Fibroblast of lung (primary cell): ENCODE data around the gene PDLIM7. TPM values are rescaled to one million over a fixed set of nuclear protein-coding genes. Genes with fewer than 3 reads are reported as not detected.

ENCODE experiments used
- DNase-seq, 2 donors: peaks; one replicate each; pipeline versions ENCODE4 v3.0.0 to v3.0.0-alpha.2; 2010; ENCODE audit warnings: low read depth in 2 of 2
- H2AFZ ChIP-seq: 2 replicates; pipeline ENCODE4 v1.5.1; 2012; ENCODE audit warnings: low read length, control low read depth, inconsistent platforms
- H3K27ac ChIP-seq: 2 replicates; pipeline ENCODE4 v1.5.1; 2011; ENCODE audit warnings: low read length, control low read depth; ENCODE audit not compliant: insufficient read depth
- H3K27me3 ChIP-seq: 2 replicates; pipeline ENCODE4 v1.5.1; 2011; ENCODE audit warnings: mild to moderate bottlenecking, low read length; ENCODE audit not compliant: control insufficient read depth, insufficient read depth
- H3K36me3 ChIP-seq: 2 replicates; pipeline ENCODE4 v1.5.1; 2011; ENCODE audit warnings: low read length; ENCODE audit not compliant: control insufficient read depth, insufficient read depth
- H3K4me1 ChIP-seq: 2 replicates; pipeline ENCODE4 v1.5.1; 2011; ENCODE audit warnings: low read length; ENCODE audit not compliant: control insufficient read depth, insufficient read depth; ENCODE audit errors: extremely low read depth
- H3K4me2 ChIP-seq: 2 replicates; pipeline ENCODE4 v1.5.1; 2011; ENCODE audit warnings: low read length, control low read depth; ENCODE audit not compliant: insufficient read depth; ENCODE audit errors: extremely low read depth
- H3K4me3 ChIP-seq, 4 experiments: fragments of 200-600 bp in 1 of 4; sonication (generic) in 1 of 4; replicated peaks in 1 of 4; 2 replicates each; pipeline ENCODE4 v1.5.1; 2011 to 2016; ENCODE audit warnings: low read length in 4 of 4, low read depth in 3 of 4, mild to moderate bottlenecking in 3 of 4, control low read depth in 2 of 4, inconsistent platforms in 1 of 4, mixed read lengths in 1 of 4; ENCODE audit not compliant: insufficient read depth in 1 of 4; ENCODE audit errors: control extremely low read depth in 1 of 4
- H3K79me2 ChIP-seq: 2 replicates; pipeline ENCODE4 v1.5.1; 2012; ENCODE audit warnings: mild to moderate bottlenecking, low read length, inconsistent platforms; ENCODE audit not compliant: control insufficient read depth, insufficient read depth
- H3K9ac ChIP-seq: 2 replicates; pipeline ENCODE4 v1.5.1; 2011; ENCODE audit warnings: mild to moderate bottlenecking, low read length, control low read depth; ENCODE audit not compliant: insufficient read depth
- H3K9me3 ChIP-seq: 2 replicates; pipeline ENCODE4 v1.5.1; 2012; ENCODE audit warnings: low read depth, low read length; ENCODE audit not compliant: control insufficient read depth, insufficient read depth
- H4K20me1 ChIP-seq: 2 replicates; pipeline ENCODE4 v1.5.1; 2011; ENCODE audit warnings: low read length; ENCODE audit not compliant: control insufficient read depth, insufficient read depth; ENCODE audit errors: extremely low read depth
- CTCF ChIP-seq, 2 donors: IDR thresholded peaks in 1 of 2; conservative IDR thresholded peaks in 1 of 2; 1 replicate in 1 of 2; 2 replicates in 1 of 2; pipeline ENCODE4 v1.5.1; 2011 to 2012; ENCODE audit warnings: low read length in 2 of 2, control low read depth in 1 of 2, inconsistent platforms in 1 of 2, low read depth in 1 of 2, mild to moderate bottlenecking in 1 of 2
- EZH2 ChIP-seq: IDR thresholded peaks from 2 replicates; pipeline ENCODE4 v1.5.1; 2012; ENCODE audit warnings: low read length, control low read depth, mild to moderate bottlenecking; ENCODE audit errors: missing control alignments
- polyA plus RNA-seq, 2 donors: library from polyadenylated mRNA; depleted of rRNA in 1 of 2; stranded (reverse) in 1 of 2; unstranded in 1 of 2; fragments of >200 nt; gene quantifications; 2 replicates each; pipeline ENCODE4 v1.2.1, GENCODE V29; 2011 to 2012; ENCODE audit warnings: missing spikeins in 1 of 2
- total RNA-seq: library from RNA; depleted of rRNA; stranded (reverse); fragments of >200 nt; gene quantifications from 2 replicates; pipeline ENCODE4 v1.2.1, GENCODE V29; 2014

PDLIM7 gene
- total and polyA plus RNA-seq, 2 donors (not counting 1 experiment from before 2014, with no cell fraction given): 65.2 to 245 TPM

- Histone ChIP-seq H3K9ac (no peak overlapping the region), H3K36me3 (peaks cover 67% of the 10 kb centered on the region), H3K27me3 (no peaks in the 10 kb centered on the region), H3K9me3 (no peaks in the 10 kb centered on the region), H2AFZ (no peak overlapping the region), H3K4me3 (no peak overlapping the region), H3K27ac (no peak overlapping the region), H4K20me1 (no peaks in the 10 kb centered on the region), H3K4me1 (peaks cover 25% of the 10 kb centered on the region), H3K4me2 (no peak overlapping the region), H3K79me2 (peaks cover 42% of the 10 kb centered on the region)
- TF ChIP-seq EZH2 (no peak), CTCF (conservative IDR thresholded peaks at IDR 0.05 in 1 of 2, IDR thresholded peaks at IDR 0.05 in 1 of 2; ENCODE audit: low read depth in 1 of 2, low read length in 2 of 2) (no peak)
- no peak for DNase-seq
Measured at GRCh38 chr5:177490311-177490991, 7.0 kb downstream of the PDLIM7 start.

GRCh38 chr5:177489119-177489716 is 8.2 kb downstream of the PDLIM7 start:
- no peak overlapping the region for H2AFZ ChIP-seq

More at GRCh38 chr5:177489119-177489716, 8.2 kb downstream of the PDLIM7 start:
- no peak overlapping the region for H3K9ac ChIP-seq
- H3K36me3 ChIP-seq: peaks cover 74% of the 10 kb centered on the region
- no peaks in the 10 kb centered on the region for H3K27me3 ChIP-seq
- peaks cover 41% of the 10 kb centered on the region for H3K79me2 ChIP-seq
- H3K27ac ChIP-seq: no peak overlapping the region
- H3K9me3 ChIP-seq: no peaks in the 10 kb centered on the region
- H3K4me3 ChIP-seq: no peak overlapping the region
- H4K20me1 ChIP-seq: no peaks in the 10 kb centered on the region
- no peak overlapping the region for H3K4me2 ChIP-seq
- H3K4me1 ChIP-seq: peaks cover 17% of the 10 kb centered on the region
- TF ChIP-seq CTCF (conservative IDR thresholded peaks at IDR 0.05 in 1 of 2, IDR thresholded peaks at IDR 0.05 in 1 of 2; ENCODE audit: low read depth in 1 of 2, low read length in 2 of 2): no peak
- TF ChIP-seq EZH2: no peak
- DNase-seq: no peak
